Neural crest cell (in vitro differentiated cells): Measurements from ENCODE around the gene TTC24. TPM values are rescaled to one million over a fixed set of nuclear protein-coding genes. Genes with fewer than 3 reads are reported as not detected.

Experiments used
- DNase-seq: peaks from one replicate; pipeline ENCODE4 v3.0.0; 2021; ENCODE audit warnings: low read depth, mixed read lengths, low spot score
- H3K27ac Mint-ChIP-seq: one replicate; pipeline ENCODE4 v1.8.0; 2021; ENCODE audit warnings: mild to moderate bottlenecking, mixed read lengths; ENCODE audit not compliant: unreplicated experiment
- H3K27me3 Mint-ChIP-seq: 2 replicates; pipeline ENCODE4 v1.8.0; 2021; ENCODE audit warnings: low read depth, mild to moderate bottlenecking, mixed read lengths
- H3K36me3 Mint-ChIP-seq: 2 replicates; pipeline ENCODE4 v1.8.0; 2021; ENCODE audit warnings: low read depth, mild to moderate bottlenecking, mixed read lengths
- H3K4me1 Mint-ChIP-seq: 2 replicates; pipeline ENCODE4 v1.8.0; 2021; ENCODE audit warnings: mixed read lengths
- H3K4me3 Mint-ChIP-seq: one replicate; pipeline ENCODE4 v1.8.0; 2021; ENCODE audit warnings: mild to moderate bottlenecking, mixed read lengths
- H3K9me3 Mint-ChIP-seq: 2 replicates; pipeline ENCODE4 v1.8.0; 2021; ENCODE audit warnings: mixed read lengths
- total RNA-seq: library from RNA; stranded (reverse); gene quantifications from 2 replicates; pipeline ENCODE4 v1.2.1, GENCODE V29; 2021
- TF ChIP-seq, protein P1 (sequence below): fragments of 200-600 bp; sonication (generic); conservative IDR thresholded peaks from 2 replicates; pipeline ENCODE4 v1.5.0; 2021; ENCODE audit warnings: antibody characterized with exemption, mild to moderate bottlenecking

TTC24 gene
- total RNA-seq, 1 donor from 2014 or later, result not detected

DNA sequence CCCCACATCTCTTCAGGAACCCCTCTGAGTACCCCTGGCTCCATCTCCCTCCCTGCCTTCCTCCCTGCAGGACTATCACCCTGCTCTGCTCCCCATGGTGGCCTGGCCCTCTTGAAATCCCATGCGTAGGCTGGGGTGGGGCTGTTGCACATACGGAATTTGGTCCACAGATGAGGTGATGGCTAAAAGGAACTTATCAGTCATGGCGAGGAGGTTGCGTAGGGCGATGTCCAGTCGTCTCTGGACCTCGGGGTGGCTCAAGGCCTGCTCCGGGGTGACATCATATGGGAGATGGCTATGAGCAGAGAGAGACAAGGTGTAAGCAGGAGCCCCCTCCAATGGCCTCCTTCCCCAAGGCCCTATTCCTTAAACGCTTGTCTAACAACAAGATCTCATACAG is 42.5 kb upstream of the TTC24 start:
- Mint-ChIP-seq H3K36me3 (peaks cover 28% of the 10 kb centered on the region), H3K9me3 (no peaks in the 10 kb centered on the region), H3K4me3 (no peak overlapping the region), H3K4me1 (no peaks in the 10 kb centered on the region), H3K27me3 (no peaks in the 10 kb centered on the region), H3K27ac (no peak overlapping the region)
- TF ChIP-seq, protein P1, sequence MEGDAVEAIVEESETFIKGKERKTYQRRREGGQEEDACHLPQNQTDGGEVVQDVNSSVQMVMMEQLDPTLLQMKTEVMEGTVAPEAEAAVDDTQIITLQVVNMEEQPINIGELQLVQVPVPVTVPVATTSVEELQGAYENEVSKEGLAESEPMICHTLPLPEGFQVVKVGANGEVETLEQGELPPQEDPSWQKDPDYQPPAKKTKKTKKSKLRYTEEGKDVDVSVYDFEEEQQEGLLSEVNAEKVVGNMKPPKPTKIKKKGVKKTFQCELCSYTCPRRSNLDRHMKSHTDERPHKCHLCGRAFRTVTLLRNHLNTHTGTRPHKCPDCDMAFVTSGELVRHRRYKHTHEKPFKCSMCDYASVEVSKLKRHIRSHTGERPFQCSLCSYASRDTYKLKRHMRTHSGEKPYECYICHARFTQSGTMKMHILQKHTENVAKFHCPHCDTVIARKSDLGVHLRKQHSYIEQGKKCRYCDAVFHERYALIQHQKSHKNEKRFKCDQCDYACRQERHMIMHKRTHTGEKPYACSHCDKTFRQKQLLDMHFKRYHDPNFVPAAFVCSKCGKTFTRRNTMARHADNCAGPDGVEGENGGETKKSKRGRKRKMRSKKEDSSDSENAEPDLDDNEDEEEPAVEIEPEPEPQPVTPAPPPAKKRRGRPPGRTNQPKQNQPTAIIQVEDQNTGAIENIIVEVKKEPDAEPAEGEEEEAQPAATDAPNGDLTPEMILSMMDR, result no peak
- DNase-seq, result no peak

DNA sequence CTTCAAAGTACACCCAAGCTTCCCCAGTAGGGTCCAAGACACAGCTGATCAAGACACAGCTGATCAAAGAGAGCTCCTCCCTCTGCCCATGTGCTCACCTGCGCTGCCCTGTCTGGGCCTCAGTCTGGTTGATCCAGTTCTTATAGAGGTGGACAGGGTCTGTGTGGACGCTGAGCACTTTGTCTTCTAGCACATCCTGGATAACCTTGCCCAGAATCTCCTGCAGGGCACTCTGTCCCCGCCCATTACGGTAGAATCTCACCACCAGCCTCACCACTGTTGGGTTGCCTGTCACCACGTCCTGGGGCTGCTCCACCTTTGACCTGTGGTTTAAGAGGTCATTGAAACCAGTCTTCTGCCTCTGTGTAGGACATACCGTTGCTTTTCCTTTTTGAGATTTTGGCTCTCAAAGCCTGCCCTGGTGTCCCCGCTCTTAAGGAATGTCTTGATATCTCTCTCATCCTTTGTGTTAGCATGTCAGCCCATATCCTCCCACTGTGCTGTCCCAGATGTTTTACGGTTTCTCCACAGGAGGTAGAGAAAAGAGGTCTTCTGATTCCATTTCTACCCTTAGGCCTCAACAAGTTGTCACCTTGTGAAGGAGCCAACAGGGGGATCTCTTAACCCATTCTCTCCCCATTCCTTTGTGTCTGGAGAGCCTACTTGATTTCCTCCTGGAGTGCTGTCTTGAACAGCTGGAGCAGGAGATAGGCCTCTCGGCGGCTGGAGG is 40.6 kb upstream of the TTC24 start:
- no peaks in the 10 kb centered on the region for H3K9me3 Mint-ChIP-seq
- H3K4me1 Mint-ChIP-seq, result no peaks in the 10 kb centered on the region
- peaks cover 27% of the 10 kb centered on the region for H3K36me3 Mint-ChIP-seq
- no peak overlapping the region for H3K4me3 Mint-ChIP-seq
- TF ChIP-seq, protein P1, result no peak
- no peaks in the 10 kb centered on the region for H3K27me3 Mint-ChIP-seq
- no peak for DNase-seq
- no peak overlapping the region for H3K27ac Mint-ChIP-seq

DNA sequence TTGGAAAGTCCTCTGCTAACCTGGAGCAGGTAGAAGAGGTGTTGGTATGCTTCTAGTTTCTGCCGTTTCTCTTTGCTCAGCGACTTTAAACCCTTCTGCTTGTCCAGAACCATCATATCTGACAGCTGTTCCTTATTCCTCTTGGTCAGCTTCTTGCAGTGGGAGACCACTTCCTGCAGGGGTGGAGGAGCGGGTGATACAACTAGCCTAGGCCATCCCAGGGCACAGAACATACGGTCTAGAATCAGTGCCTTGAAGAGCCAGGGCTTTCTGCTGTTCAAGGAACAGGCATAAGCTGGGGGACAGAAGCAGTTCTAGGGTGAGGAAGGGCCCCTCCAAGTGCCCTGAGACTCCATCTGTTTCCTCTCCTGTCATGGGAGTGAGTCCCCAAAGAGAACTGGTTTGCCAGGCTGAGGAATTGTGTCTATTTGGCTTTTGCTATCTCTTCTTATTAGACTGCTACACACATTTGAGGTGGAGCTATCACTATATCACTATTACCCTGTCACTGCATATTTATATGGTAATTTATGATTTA is 39.6 kb upstream of the TTC24 start:
- no peaks in the 10 kb centered on the region for H3K4me1 Mint-ChIP-seq
- TF ChIP-seq, protein P1, result no peak
- H3K27ac Mint-ChIP-seq, result peak overlapping the region; percentile 66
- H3K9me3 Mint-ChIP-seq, result no peaks in the 10 kb centered on the region
- DNase-seq, result no peak
- H3K4me3 Mint-ChIP-seq, result no peak overlapping the region
- H3K27me3 Mint-ChIP-seq, result no peaks in the 10 kb centered on the region
- peaks cover 23% of the 10 kb centered on the region for H3K36me3 Mint-ChIP-seq

DNA sequence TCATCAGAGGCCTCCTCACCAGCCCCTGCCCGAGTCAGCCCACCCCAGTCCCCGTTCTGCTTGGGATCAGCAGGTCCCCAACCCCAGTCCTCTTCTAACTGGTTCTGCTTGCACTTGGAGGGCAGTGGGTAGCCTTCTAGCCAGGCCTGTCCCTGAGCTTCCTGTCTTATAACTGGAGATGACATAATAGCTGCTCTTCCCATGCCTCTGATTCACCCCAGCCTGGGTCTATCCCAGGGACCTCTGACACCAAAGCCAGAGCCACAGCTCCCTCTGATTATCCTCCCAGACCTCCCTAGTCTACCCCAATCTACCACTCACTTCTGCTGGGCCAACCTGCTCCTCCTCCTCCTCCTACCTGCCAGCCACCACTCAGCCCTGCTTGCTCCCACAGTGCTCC is 38.6 kb upstream of the TTC24 start:
- Mint-ChIP-seq H3K4me1 (no peaks in the 10 kb centered on the region), H3K27ac (no peak overlapping the region), H3K4me3 (no peak overlapping the region), H3K9me3 (no peaks in the 10 kb centered on the region), H3K36me3 (peaks cover 23% of the 10 kb centered on the region), H3K27me3 (no peaks in the 10 kb centered on the region)
- DNase-seq, result no peak
- TF ChIP-seq, protein P1, result no peak

DNA sequence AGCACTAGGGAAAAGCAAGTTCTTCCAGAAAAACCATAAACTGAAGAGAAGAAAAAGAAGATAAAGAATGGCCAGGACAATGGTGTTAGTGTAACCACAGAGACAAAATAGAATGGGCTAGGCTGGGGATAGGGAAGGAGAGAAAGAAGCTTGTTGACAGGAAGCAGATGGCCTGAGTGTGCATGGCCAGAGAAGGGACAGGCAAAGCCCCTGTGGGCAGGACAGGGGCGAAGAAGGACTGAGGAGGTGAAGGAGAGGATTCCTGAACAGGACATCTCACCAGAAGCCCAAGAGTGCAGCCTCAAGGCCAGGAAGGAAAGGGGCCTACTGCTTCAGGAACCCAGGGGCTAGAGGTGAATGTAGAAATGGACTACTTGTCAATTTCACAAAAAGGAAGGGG is 36.5 kb upstream of the TTC24 start:
- Mint-ChIP-seq H3K36me3 (peaks cover 19% of the 10 kb centered on the region), H3K4me1 (no peaks in the 10 kb centered on the region), H3K9me3 (no peaks in the 10 kb centered on the region), H3K27ac (peak overlapping the region; percentile 30), H3K4me3 (no peak overlapping the region), H3K27me3 (no peaks in the 10 kb centered on the region)
- DNase-seq, result no peak
- TF ChIP-seq, protein P1, result no peak
